NCI-H748 (cell line): ENCODE measurements around the gene MPRIP.
A peak's percentile ranks its signal among the peaks of the same experiment; 100 is the strongest.
"Not testable (repeated sequence)": the region's sequence is repeated elsewhere in the genome, so short reads cannot be mapped to it uniquely, and the experiment has no call there.

Experiments
- DNase-seq: peaks from one replicate; lab custom pipeline; 2025; ENCODE audit not compliant: unreplicated experiment; lab: John Stamatoyannopoulos, UW

MPRIP gene, protein sequence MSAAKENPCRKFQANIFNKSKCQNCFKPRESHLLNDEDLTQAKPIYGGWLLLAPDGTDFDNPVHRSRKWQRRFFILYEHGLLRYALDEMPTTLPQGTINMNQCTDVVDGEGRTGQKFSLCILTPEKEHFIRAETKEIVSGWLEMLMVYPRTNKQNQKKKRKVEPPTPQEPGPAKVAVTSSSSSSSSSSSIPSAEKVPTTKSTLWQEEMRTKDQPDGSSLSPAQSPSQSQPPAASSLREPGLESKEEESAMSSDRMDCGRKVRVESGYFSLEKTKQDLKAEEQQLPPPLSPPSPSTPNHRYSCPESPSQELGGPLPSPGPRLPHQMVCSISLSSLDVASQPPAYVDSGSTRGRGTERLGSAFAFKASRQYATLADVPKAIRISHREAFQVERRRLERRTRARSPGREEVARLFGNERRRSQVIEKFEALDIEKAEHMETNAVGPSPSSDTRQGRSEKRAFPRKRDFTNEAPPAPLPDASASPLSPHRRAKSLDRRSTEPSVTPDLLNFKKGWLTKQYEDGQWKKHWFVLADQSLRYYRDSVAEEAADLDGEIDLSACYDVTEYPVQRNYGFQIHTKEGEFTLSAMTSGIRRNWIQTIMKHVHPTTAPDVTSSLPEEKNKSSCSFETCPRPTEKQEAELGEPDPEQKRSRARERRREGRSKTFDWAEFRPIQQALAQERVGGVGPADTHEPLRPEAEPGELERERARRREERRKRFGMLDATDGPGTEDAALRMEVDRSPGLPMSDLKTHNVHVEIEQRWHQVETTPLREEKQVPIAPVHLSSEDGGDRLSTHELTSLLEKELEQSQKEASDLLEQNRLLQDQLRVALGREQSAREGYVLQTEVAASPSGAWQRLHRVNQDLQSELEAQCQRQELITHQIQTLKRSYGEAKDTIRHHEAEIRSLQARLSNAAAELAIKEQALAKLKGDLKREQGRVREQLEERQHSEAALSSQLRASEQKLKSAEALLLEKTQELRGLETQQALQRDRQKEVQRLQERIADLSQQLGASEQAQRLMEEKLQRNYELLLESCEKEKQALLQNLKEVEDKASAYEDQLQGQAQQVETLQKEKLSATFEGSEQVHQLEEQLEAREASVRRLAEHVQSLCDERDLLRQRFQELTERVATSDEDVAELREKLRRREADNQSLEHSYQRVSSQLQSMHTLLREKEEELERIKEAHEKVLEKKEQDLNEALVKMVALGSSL (N-terminal part only)

GRCh38 chr17:17042384-17042736 is at the start of gene MPRIP:
Gene MPRIP (plus strand): TSS chr17:17042457. CDS start chr17:17042849, 392 bp downstream.
- DNase-seq = no peak

DNA sequence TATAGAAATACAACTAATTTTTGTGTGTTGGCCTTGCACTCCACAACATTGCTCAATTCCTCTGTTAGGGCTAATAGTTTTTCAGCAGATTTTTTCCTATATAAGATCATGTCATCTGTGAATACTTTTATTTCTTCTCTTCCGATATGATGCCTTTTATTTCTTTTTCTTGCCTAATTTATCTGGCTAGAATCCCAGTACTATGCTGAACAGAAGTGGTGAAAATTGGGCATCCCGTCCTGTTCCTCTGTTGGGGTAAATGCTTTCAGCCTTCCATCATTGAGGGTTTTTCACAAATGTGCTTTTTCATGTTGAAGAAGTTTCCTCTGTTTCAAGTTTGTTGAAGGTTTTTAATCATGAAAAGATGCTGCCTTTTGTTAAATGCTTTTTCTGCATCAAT is 47.6 kb upstream of the MPRIP start:
- DNase-seq = no peak

DNA sequence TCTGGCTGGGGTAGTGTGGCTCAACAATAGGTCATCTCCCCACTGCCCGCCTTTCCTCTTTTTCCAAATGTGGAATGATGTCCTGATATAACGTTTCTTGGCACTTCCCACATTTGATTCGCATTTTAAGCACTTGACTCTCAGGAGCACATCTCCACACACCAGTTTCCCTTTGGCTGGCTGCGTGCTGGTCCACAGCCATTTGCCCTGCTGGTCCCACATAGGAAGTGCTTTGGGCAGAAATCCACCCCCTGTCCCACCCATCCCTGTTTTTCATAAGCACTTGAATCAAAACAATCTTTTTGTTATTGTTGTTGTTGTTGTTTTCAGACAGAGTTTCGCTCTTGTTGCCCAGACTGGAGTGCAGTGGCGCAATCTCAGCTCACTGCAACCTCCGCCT is 46.3 kb upstream of the MPRIP start:
- DNase-seq = no peak

- DNase-seq = not testable (repeated sequence)
Measured at GRCh38 chr17:16996726-16997125, 45.5 kb upstream of the MPRIP start.

DNA sequence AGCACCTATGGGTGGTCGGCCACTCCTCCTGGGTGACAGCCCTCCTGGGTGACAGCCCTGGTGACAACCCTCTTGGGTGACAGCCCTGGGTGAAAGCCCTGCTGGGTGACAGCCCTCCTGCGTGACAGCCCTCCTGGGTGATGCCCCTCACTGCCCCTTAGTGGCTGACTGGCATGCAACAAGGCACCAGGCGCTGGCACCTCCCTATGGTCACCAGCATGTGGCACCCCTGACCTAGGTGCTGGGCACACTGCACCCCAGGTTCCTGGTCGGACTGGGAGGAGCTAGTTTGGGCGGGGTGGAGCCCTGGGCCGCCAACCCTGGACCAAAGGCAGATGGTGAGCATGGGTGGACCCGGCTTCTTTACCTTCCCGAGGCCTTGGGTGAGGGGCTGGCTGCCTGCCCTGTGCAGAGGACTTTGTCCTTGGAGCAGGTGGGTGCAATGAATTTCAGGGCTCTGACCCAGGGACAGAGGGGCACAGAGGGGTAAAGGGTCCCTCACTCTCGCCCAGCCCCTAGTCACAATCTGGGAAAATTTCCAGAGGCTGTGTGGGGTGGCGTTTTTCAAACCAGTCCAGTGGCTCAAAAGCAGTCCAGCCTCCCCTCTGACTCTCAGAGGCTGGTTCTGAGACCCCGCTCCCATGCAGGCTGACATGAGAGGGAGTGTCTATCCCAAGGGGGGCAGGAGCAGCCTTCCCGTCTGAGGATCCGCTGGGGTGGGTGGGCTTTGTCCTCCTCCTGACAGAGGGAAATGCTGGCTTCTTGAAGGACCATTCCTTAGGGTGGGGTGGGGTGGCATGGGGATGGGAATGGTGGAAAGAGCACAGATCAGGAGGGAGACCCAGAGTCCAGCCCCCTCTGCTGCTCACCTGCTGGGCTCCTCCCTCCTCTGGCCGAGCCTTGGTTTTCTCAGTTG is 44.5 kb upstream of the MPRIP start:
- peak; percentile 83 for DNase-seq

- DNase-seq = no peak
Measured at GRCh38 chr17:16999931-17000625, 42.2 kb upstream of the MPRIP start.

GRCh38 chr17:17001076-17001777 is 41.0 kb upstream of the MPRIP start:
- DNase-seq = no peak

DNA sequence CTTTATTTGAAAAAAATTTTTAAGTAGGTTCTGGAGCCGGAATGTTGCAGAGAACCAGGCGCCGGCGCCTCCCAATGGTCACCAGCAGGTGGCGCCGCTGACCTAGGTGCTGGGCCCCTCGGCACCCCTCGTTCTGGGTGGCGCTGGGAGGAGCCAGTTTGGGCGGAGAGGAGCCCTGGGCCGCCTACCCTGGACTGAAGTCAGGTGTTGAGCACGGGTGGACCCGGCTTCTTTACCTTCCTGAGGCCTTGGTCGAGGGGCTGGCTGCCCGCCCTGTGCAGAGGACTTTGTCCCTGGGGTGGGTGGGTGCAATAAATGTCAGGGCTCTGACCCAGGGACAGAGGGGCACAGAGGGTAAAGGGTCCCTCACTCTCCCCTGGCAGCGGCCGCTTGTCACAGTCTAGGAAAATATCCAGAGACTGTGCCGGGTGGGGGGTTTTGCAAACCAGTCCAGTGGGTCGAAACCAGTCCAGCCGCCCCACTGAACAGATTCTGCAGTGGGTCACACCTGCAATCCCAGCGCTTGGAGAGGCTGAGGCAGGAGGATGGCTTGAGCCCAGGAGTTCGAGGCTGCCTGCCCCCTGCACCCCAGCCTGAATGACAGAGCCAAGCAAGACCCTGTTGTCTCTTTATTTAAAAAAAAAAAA is 40.3 kb upstream of the MPRIP start:
- DNase-seq = peak; percentile 83

DNA sequence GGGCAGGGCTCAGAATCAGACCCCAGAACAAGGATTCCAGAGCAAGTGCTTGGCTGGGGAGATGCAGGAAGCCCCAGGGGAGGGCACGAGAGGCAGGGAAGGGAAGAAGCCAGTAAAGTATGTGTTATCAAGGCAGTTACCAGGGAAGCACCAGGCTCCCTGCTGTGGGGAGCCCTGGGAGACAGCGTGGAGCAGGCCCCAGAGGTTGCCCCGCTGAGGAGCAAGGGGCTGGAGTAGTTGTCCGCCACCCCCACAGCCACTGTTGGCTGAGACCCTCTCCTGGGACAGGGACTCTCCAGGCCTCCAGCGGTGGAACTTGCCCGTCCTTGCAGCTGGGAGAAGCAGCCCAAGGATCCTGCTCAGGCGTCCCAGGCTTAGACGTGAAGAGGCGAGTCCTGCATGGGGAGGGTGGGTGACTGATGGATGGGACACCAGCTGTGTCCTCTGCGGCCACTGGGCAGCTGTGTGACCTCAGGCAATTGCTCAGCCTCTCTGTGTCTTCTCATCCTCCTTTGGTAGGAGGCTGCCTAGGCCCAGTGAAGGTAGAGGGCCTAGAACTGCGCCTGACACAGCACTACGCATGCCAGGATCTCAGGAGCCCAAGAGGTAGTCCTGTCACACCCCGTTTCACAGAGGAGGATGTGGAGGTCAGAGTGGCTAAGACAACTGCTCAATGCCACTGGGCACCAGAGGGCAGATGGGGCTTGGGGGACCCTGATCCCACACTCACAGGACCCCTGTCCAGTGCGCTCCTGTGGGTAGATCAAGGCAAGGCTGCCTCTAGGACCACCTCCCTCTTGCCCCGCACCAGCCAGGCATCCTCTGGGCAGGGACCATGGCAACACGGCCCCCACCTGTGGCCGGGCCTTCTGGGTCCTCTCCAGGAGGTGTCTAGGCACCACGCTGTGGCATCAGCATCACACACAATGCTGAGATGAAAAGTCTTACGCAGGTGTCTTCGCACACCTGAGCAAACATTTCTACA is 39.2 kb upstream of the MPRIP start:
- peak; percentile 90 for DNase-seq

- DNase-seq = no peak
Measured at GRCh38 chr17:17004251-17004996, 37.8 kb upstream of the MPRIP start.

- DNase-seq = not testable (repeated sequence)
Measured at GRCh38 chr17:17004997-17005614, 37.2 kb upstream of the MPRIP start.

GRCh38 chr17:17007891-17008290 is 34.4 kb upstream of the MPRIP start:
- DNase-seq = peak; percentile 85

GRCh38 chr17:17008621-17009397 is 33.4 kb upstream of the MPRIP start:
- DNase-seq = not testable (repeated sequence)

DNA sequence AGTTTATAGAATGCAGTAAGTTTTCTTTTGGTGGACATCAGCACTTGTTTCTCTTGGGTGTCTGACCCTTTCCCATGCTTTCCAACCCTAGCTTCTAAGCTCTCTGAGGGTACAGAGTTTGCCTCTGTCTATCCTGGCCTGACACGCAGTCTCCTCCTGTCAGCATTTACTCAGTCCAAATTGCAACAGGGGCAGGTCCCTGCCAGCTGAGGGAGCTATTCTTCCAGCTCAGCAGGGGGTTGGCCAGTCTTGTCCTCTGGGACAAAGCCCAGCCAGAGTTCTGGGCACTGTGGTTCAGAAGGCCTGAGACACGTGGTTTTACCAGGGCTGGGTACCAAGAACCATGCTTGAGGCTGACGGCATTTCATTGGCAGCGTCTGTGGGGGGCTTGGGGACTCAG is 32.3 kb upstream of the MPRIP start:
- DNase-seq = not testable (repeated sequence)

- DNase-seq = not testable (repeated sequence)
Measured at GRCh38 chr17:17010545-17011034, 31.7 kb upstream of the MPRIP start.
